CD4-positive, alpha-beta T cell (primary cell): ENCODE data around the gene TMPRSS11A. TPM values are rescaled to one million over a fixed set of nuclear protein-coding genes. Genes with fewer than 3 reads are reported as not detected.

ENCODE experiments used
- ATAC-seq: fragments of 200-7000 bp; cut with Tn5 transposase; one replicate; pipeline ENCODE4 v1.10.0; 2022; ENCODE audit warnings: mild to moderate bottlenecking; ENCODE audit not compliant: poor library complexity
- CTCF ChIA-PET: fragments of 350-600 bp; sonication (Branson Sonifier 250); formaldehyde crosslinking; loops from one replicate; lab custom pipeline; 2021; ENCODE audit warnings: antibody characterized with exemption, inconsistent platforms; lab: Charles Lee
- POLR2A ChIA-PET: fragments of 350-600 bp; sonication (Branson Sonifier 250); formaldehyde crosslinking; loops from one replicate; lab custom pipeline; 2021; ENCODE audit warnings: antibody characterized with exemption, inconsistent platforms; lab: Charles Lee
- DNase-seq, 14 experiments: peaks; one replicate each; pipeline ENCODE4 v3.0.0-alpha.2; 2013 to 2020; ENCODE audit warnings: mixed read lengths in 2 of 14
- H3K27ac ChIP-seq, 2 donors: one replicate each; pipeline versions ENCODE4 v1.5.1 to v1.7.0; 2013; ENCODE audit warnings: low read length in 2 of 2, low read depth in 1 of 2, mild to moderate bottlenecking in 1 of 2
- H3K27me3 ChIP-seq, 2 experiments: 1 replicate in 1 of 2; 2 replicates in 1 of 2; pipeline versions ENCODE4 v1.6.1 to v1.7.0; 2013; ENCODE audit warnings: low read length in 2 of 2, control low read depth in 1 of 2, mild to moderate bottlenecking in 1 of 2, moderate library complexity in 1 of 2; ENCODE audit not compliant: insufficient read depth in 2 of 2, control insufficient read depth in 1 of 2
- H3K36me3 ChIP-seq: one replicate; pipeline ENCODE4 v1.6.1; 2013; ENCODE audit warnings: low read length, control low read depth; ENCODE audit not compliant: insufficient read depth
- H3K4me1 ChIP-seq: one replicate; pipeline ENCODE4 v1.6.1; 2013; ENCODE audit warnings: low read length, control low read depth; ENCODE audit not compliant: insufficient read depth
- H3K4me3 ChIP-seq: one replicate; pipeline ENCODE4 v1.5.1; 2013; ENCODE audit warnings: mild to moderate bottlenecking, low read length, moderate library complexity
- H3K9me3 ChIP-seq, 2 experiments: 1 replicate in 1 of 2; 2 replicates in 1 of 2; pipeline versions ENCODE4 v1.6.1 to v1.7.0; 2013; ENCODE audit warnings: low read length in 2 of 2, mild to moderate bottlenecking in 2 of 2, control low read depth in 1 of 2, moderate library complexity in 1 of 2; ENCODE audit not compliant: control insufficient read depth in 1 of 2, insufficient read depth in 1 of 2
- H3K27ac Mint-ChIP-seq: one replicate; pipeline ENCODE4 v1.8.0; 2020; ENCODE audit warnings: mixed read lengths
- H3K27me3 Mint-ChIP-seq: one replicate; pipeline ENCODE4 v1.8.0; 2021; ENCODE audit warnings: mixed read lengths
- H3K36me3 Mint-ChIP-seq: one replicate; pipeline ENCODE4 v1.8.0; 2021; ENCODE audit warnings: low read depth, mixed read lengths
- H3K4me1 Mint-ChIP-seq: one replicate; pipeline ENCODE4 v1.8.0; 2021; ENCODE audit warnings: low read depth, mixed read lengths
- H3K4me3 Mint-ChIP-seq: one replicate; pipeline ENCODE4 v1.8.0; 2020; ENCODE audit warnings: mild to moderate bottlenecking, mixed read lengths
- H3K9me3 Mint-ChIP-seq: one replicate; pipeline ENCODE4 v1.8.0; 2020; ENCODE audit warnings: mixed read lengths
- intact Hi-C, 2 experiments: fragments of 100-400 bp; cut with DNase I in 1 of 2; cut with micrococcal nuclease in 1 of 2; formaldehyde crosslinking; loops; one replicate each; pipeline versions ENCODE4 v1.15.1 to v1.9.0; 2023 to 2025; cut with DNase I, micrococcal nuclease
- total RNA-seq, 174 experiments: library from RNA in 2 of 174; stranded (reverse) in 2 of 174; gene quantifications; one replicate each; pipeline ENCODE4 v1.2.3 and lab custom pipeline; 2021 to 2026
- TF ChIP-seq, protein P1 (sequence below): fragments of 200-600 bp; IDR thresholded peaks from one replicate; pipeline ENCODE4 v1.8.0; 2022; ENCODE audit warnings: antibody characterized with exemption, mild to moderate bottlenecking

The TMPRSS11A gene
- total RNA-seq, 2 experiments from 2014 or later = not detected

DNA sequence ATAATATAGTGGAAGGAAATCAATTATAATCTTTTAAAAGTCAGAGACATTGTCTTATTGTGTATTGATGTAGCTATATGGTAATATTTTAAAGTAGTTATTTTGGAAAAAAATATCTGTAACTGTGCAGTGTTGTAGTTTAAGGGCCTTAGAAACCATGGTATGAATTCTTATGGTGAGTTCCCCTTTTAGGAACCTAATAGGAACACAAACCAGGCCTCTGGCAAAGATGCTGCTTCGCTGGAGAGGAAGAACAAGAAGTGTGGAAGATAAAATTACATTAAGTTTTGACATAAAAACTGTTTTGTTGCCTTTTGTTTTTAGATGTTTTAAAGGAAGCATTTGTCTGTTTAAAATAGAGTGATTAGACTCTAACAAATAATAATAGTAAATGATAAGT, 68.6 kb downstream of the TMPRSS11A start:
- DNase-seq = no peak
- H3K27ac ChIP-seq = no peak overlapping the region
- ChIA-PET CTCF (no interaction called here), POLR2A (no interaction called here)
- H3K36me3 ChIP-seq = no peaks in the 10 kb centered on the region
- Mint-ChIP-seq H3K9me3 (peaks cover 6% of the 10 kb centered on the region), H3K4me3 (no peak overlapping the region), H3K36me3 (no peaks in the 10 kb centered on the region), H3K27me3 (no peaks in the 10 kb centered on the region), H3K4me1 (no peaks in the 10 kb centered on the region), H3K27ac (no peak overlapping the region)
- no peaks in the 10 kb centered on the region for H3K4me1 ChIP-seq
- intact Hi-C loops = no loop called here
- TF ChIP-seq, protein P1, sequence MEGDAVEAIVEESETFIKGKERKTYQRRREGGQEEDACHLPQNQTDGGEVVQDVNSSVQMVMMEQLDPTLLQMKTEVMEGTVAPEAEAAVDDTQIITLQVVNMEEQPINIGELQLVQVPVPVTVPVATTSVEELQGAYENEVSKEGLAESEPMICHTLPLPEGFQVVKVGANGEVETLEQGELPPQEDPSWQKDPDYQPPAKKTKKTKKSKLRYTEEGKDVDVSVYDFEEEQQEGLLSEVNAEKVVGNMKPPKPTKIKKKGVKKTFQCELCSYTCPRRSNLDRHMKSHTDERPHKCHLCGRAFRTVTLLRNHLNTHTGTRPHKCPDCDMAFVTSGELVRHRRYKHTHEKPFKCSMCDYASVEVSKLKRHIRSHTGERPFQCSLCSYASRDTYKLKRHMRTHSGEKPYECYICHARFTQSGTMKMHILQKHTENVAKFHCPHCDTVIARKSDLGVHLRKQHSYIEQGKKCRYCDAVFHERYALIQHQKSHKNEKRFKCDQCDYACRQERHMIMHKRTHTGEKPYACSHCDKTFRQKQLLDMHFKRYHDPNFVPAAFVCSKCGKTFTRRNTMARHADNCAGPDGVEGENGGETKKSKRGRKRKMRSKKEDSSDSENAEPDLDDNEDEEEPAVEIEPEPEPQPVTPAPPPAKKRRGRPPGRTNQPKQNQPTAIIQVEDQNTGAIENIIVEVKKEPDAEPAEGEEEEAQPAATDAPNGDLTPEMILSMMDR = no peak
- peaks cover 0 to 9% of the 10 kb centered on the region in 2 experiments for H3K9me3 ChIP-seq
- no peaks in the 10 kb centered on the region for H3K27me3 ChIP-seq
- no peak for ATAC-seq
- H3K4me3 ChIP-seq = no peak overlapping the region

DNA sequence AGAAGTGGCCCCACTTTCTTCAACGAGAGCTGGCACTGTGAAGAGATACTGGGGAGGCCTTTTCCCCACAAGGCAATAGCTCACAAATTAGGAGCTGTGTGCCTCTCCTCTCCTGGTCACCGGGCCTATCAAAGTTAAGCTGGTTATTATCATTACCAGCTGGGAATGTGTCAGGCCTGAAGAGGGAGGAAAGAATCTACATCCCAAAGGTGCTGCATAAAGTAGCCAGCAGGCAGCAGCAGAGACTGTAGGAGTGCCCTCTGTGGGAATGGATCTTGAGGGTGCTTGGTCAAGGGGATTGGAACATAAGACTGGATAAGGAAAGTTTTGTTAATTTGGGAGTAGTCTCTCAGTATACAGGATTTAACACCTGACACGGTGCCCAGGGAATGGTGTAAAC, 70.4 kb downstream of the TMPRSS11A start:
- Histone ChIP-seq H3K27ac (no peak overlapping the region), H3K4me1 (no peaks in the 10 kb centered on the region), H3K9me3 (peaks cover 0 to 9% of the 10 kb centered on the region in 2 experiments), H3K27me3 (no peaks in the 10 kb centered on the region), H3K36me3 (no peaks in the 10 kb centered on the region), H3K4me3 (no peak overlapping the region)
- DNase-seq (no peak), ATAC-seq (no peak)
- intact Hi-C loops = no loop called here
- Mint-ChIP-seq H3K4me1 (no peaks in the 10 kb centered on the region), H3K36me3 (no peaks in the 10 kb centered on the region), H3K4me3 (no peak overlapping the region), H3K27me3 (no peaks in the 10 kb centered on the region), H3K9me3 (peaks cover 6% of the 10 kb centered on the region), H3K27ac (no peak overlapping the region)
- ChIA-PET POLR2A (no interaction called here), CTCF (no interaction called here)
- TF ChIP-seq, protein P1 = no peak

DNA sequence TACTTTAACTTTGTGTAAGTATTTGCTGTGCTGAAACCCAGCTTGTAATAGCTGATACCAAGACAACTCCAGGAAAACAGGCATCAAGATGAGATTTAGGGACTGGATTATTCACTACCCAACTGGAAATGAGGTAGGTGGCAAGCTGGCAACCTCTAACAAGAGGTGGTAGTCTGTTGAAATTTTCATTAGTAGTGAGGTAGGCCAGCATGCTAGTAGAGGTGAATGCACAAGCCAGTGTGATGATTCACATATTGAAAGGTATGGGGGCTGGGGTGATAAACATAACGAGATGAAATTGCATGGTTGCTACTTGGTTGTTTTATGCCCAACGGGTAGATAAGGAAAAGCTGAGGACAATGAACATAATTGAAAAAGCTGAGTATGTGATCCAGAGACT, 71.0 kb downstream of the TMPRSS11A start:
- Histone ChIP-seq H3K27ac (no peak overlapping the region), H3K27me3 (no peaks in the 10 kb centered on the region), H3K4me1 (no peaks in the 10 kb centered on the region), H3K9me3 (peaks cover 0 to 9% of the 10 kb centered on the region in 2 experiments), H3K4me3 (no peak overlapping the region), H3K36me3 (no peaks in the 10 kb centered on the region)
- H3K4me3 Mint-ChIP-seq = no peak overlapping the region
- ChIA-PET POLR2A (no interaction called here), CTCF (no interaction called here)
- H3K27ac Mint-ChIP-seq = no peak overlapping the region
- H3K9me3 Mint-ChIP-seq = peaks cover 6% of the 10 kb centered on the region
- ATAC-seq (no peak), DNase-seq (no peak)
- H3K36me3 Mint-ChIP-seq = no peaks in the 10 kb centered on the region
- H3K27me3 Mint-ChIP-seq = no peaks in the 10 kb centered on the region
- no peaks in the 10 kb centered on the region for H3K4me1 Mint-ChIP-seq
- intact Hi-C loops = no loop called here
- TF ChIP-seq, protein P1 = no peak
